Measurements from ENCODE around the gene SMAD1.
A peak's percentile ranks its signal among the peaks of the same experiment; 100 is the strongest.

SMAD1 gene

GRCh38 chr4:145503486-145504072 is 21.9 kb downstream of the SMAD1 start:
- Histone ChIP-seq H3K27ac (ENCODE audit: poor library complexity, severe bottlenecking) (no peak overlapping the region), H3K27me3 (ENCODE audit: insufficient read depth, poor library complexity, severe bottlenecking) (no peaks in the 10 kb centered on the region), H3K4me3 (ENCODE audit: severe bottlenecking) (no peak overlapping the region), H3K4me1 (ENCODE audit: insufficient read depth, poor library complexity, severe bottlenecking) (peaks cover 20% of the 10 kb centered on the region), H3K9me3 (ENCODE audit: severe bottlenecking) (no peaks in the 10 kb centered on the region), H3K36me3 (ENCODE audit: low read depth) (no peaks in the 10 kb centered on the region; the same call in 1 of the 2 replicates)
- TF ChIP-seq, protein P1, sequence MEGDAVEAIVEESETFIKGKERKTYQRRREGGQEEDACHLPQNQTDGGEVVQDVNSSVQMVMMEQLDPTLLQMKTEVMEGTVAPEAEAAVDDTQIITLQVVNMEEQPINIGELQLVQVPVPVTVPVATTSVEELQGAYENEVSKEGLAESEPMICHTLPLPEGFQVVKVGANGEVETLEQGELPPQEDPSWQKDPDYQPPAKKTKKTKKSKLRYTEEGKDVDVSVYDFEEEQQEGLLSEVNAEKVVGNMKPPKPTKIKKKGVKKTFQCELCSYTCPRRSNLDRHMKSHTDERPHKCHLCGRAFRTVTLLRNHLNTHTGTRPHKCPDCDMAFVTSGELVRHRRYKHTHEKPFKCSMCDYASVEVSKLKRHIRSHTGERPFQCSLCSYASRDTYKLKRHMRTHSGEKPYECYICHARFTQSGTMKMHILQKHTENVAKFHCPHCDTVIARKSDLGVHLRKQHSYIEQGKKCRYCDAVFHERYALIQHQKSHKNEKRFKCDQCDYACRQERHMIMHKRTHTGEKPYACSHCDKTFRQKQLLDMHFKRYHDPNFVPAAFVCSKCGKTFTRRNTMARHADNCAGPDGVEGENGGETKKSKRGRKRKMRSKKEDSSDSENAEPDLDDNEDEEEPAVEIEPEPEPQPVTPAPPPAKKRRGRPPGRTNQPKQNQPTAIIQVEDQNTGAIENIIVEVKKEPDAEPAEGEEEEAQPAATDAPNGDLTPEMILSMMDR (IDR thresholded peaks at IDR 0.05; ENCODE audit: poor library complexity, severe bottlenecking) = no peak
- no peak for DNase-seq (ENCODE audit: low spot score)
- ATAC-seq (ENCODE audit: low read depth) = no peak

DNA sequence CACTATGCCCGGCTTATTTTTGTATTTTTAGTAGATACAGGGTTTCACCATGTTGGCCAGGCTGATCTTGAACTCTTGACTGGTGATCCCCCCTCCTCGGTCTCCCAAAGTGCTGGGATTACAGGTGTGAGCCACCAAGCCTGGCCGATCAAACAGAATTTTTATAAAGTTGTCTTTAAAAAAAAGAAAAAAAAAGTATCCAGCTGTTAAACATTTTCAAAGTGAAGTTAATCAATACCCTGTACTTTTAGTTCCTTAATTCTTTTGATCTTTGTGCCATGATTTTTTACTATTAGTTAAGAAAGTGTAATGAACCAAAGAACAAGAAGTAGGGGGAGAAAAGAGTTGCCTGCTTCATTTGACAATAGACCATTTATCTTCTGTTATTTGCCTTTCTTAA is 24.3 kb downstream of the SMAD1 start:
- ATAC-seq (ENCODE audit: low read depth) = no peak
- TF ChIP-seq, protein P1 (IDR thresholded peaks at IDR 0.05; ENCODE audit: poor library complexity, severe bottlenecking) = no peak
- H3K4me3 ChIP-seq (ENCODE audit: severe bottlenecking) = no peak overlapping the region
- H3K4me1 ChIP-seq (ENCODE audit: insufficient read depth, poor library complexity, severe bottlenecking) = peaks cover 27% of the 10 kb centered on the region
- H3K9me3 ChIP-seq (ENCODE audit: severe bottlenecking) = peaks cover 4% of the 10 kb centered on the region
- H3K27ac ChIP-seq (ENCODE audit: poor library complexity, severe bottlenecking) = no peak overlapping the region
- H3K27me3 ChIP-seq (ENCODE audit: insufficient read depth, poor library complexity, severe bottlenecking) = no peaks in the 10 kb centered on the region
- no peak for DNase-seq (ENCODE audit: low spot score)
- peaks cover under 1% of the 10 kb centered on the region; the same call in 1 of the 2 replicates for H3K36me3 ChIP-seq (ENCODE audit: low read depth)

GRCh38 chr4:145507636-145508035 is 26.0 kb downstream of the SMAD1 start:
- Histone ChIP-seq H3K27ac (ENCODE audit: poor library complexity, severe bottlenecking) (peak overlapping the region; percentile 74), H3K36me3 (ENCODE audit: low read depth) (peaks cover 4% of the 10 kb centered on the region; the same call in 1 of the 2 replicates), H3K4me1 (ENCODE audit: insufficient read depth, poor library complexity, severe bottlenecking) (peaks cover 27% of the 10 kb centered on the region)

GRCh38 chr4:145511913-145512522 is 30.4 kb downstream of the SMAD1 start:
- Histone ChIP-seq H3K4me3 (ENCODE audit: severe bottlenecking) (no peak overlapping the region), H3K27me3 (ENCODE audit: insufficient read depth, poor library complexity, severe bottlenecking) (no peaks in the 10 kb centered on the region), H3K36me3 (ENCODE audit: low read depth) (peaks cover 4% of the 10 kb centered on the region; the same call in 1 of the 2 replicates), H3K9me3 (ENCODE audit: severe bottlenecking) (peaks cover 22% of the 10 kb centered on the region), H3K27ac (ENCODE audit: poor library complexity, severe bottlenecking) (no peak overlapping the region), H3K4me1 (ENCODE audit: insufficient read depth, poor library complexity, severe bottlenecking) (peaks cover 20% of the 10 kb centered on the region)
- DNase-seq (ENCODE audit: low spot score) (no peak), ATAC-seq (ENCODE audit: low read depth) (no peak)
- TF ChIP-seq, protein P1 (IDR thresholded peaks at IDR 0.05; ENCODE audit: poor library complexity, severe bottlenecking) = no peak

More at GRCh38 chr4:145507636-145508035, 26.0 kb downstream of the SMAD1 start:
- no peak overlapping the region for H3K4me3 ChIP-seq (ENCODE audit: severe bottlenecking)
- H3K9me3 ChIP-seq (ENCODE audit: severe bottlenecking) = peaks cover 18% of the 10 kb centered on the region
- no peak for DNase-seq (ENCODE audit: low spot score)
- H3K27me3 ChIP-seq (ENCODE audit: insufficient read depth, poor library complexity, severe bottlenecking) = no peaks in the 10 kb centered on the region
- ATAC-seq (ENCODE audit: low read depth) = peak; percentile 96
- TF ChIP-seq, protein P1 (IDR thresholded peaks at IDR 0.05; ENCODE audit: poor library complexity, severe bottlenecking) = no peak
